Gastroesophageal sphincter (tissue), 3 donors: ENCODE measurements around the gene OPA1.

Source experiments
- POLR2A ChIP-seq, 2 donors: fragments of 450-650 bp; IDR thresholded peaks; one replicate each; pipeline ENCODE4 v1.6.1; 2017; ENCODE audit warnings: antibody characterized with exemption in 2 of 2, mild to moderate bottlenecking in 2 of 2, moderate library complexity in 1 of 2
- TF ChIP-seq, protein P1 (sequence below), 4 experiments: fragments of 200-600 bp in 2 of 4; fragments of 450-650 bp in 2 of 4; sonication (generic) in 1 of 4; IDR thresholded peaks; one replicate each; pipeline ENCODE4 v1.5.1; 2017 to 2019; ENCODE audit warnings: antibody characterized with exemption in 4 of 4, mild to moderate bottlenecking in 2 of 4, moderate library complexity in 2 of 4

DNA sequence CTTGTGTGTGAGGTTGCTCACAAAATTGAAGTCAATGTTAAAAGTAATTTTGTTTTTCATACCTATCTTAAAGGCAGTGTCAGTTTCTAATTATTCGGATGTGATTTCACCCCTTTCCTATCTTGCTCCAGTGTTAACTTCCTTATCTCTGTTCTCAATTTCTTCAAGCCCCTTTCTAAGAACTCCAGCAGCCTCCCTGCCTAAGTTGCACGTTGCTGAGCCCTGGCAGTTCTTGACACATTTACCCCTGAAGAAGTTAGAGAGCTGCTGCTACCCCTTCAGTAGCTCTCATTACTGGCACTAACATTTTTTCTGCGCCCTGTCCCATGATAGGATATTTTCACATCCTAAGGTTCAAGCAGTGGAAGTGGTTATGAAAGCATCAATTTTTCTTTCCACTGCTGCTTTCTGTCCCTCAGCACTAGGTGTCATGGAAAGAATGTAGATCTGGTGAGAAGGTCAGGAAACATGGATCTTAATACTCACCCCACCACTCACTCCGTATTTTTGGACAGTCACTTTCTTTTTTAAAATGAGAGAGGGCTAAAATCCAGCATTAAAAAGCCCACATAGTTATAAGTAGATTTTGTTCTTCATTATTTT, 62.9 kb downstream of the OPA1 start:
- no peak for TF ChIP-seq POLR2A (IDR thresholded peaks at IDR 0.05)
- TF ChIP-seq, protein P1, sequence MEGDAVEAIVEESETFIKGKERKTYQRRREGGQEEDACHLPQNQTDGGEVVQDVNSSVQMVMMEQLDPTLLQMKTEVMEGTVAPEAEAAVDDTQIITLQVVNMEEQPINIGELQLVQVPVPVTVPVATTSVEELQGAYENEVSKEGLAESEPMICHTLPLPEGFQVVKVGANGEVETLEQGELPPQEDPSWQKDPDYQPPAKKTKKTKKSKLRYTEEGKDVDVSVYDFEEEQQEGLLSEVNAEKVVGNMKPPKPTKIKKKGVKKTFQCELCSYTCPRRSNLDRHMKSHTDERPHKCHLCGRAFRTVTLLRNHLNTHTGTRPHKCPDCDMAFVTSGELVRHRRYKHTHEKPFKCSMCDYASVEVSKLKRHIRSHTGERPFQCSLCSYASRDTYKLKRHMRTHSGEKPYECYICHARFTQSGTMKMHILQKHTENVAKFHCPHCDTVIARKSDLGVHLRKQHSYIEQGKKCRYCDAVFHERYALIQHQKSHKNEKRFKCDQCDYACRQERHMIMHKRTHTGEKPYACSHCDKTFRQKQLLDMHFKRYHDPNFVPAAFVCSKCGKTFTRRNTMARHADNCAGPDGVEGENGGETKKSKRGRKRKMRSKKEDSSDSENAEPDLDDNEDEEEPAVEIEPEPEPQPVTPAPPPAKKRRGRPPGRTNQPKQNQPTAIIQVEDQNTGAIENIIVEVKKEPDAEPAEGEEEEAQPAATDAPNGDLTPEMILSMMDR (IDR thresholded peaks at IDR 0.05): no peak
